Activated T-cell treated with anti-CD3 and anti-CD28 coated beads, Interleukin-2, amount 50 U/mL, for 48 hours (primary cell): ENCODE results near the gene PHKA1.
"Not testable (repeated sequence)": the region's sequence is repeated elsewhere in the genome, so short reads cannot be mapped to it uniquely, and the experiment has no call there.

Experiments
- DNase-seq, 2 experiments: peaks; one replicate each; pipeline ENCODE4 v3.0.0-alpha.2; 2020

The PHKA1 gene

DNA sequence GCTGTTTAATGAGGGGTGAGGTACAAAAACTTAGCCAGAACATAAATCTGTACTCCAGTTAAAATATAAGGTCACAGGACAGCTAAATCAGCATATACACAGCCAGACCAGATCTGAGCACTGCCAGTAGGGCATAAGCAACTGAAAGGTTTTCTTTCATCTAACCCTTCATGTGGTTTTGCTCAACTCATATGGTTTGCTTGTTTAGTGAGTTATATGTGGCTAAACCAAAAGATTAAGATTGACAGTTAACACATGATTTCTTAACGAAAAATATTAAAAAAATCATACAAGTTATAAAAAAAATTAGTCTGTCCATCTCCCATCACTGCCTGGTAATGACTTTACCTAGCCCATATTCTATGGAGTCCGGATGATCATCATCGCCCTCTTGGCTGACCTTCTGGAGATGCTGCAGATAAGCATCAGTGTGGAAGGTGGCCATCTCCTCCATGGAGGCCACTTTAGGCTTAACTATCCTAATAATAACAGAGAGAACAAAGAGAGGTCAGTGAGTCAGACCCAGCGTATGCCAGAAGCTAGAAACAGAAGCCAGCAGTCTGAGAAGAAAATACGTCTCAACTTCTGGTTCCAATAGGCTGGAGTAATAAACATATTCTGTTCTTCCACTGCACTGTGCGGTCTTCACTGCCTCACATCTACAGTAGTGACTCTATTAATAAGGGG, 145.6 kb downstream of the PHKA1 start:
- no peak for DNase-seq

- no peak for DNase-seq
Observed at GRCh38 chrX:72566448-72566847, 147.7 kb downstream of the PHKA1 start.

GRCh38 chrX:72559655-72560054, 154.5 kb downstream of the PHKA1 start:
- DNase-seq: not testable (repeated sequence)

DNA sequence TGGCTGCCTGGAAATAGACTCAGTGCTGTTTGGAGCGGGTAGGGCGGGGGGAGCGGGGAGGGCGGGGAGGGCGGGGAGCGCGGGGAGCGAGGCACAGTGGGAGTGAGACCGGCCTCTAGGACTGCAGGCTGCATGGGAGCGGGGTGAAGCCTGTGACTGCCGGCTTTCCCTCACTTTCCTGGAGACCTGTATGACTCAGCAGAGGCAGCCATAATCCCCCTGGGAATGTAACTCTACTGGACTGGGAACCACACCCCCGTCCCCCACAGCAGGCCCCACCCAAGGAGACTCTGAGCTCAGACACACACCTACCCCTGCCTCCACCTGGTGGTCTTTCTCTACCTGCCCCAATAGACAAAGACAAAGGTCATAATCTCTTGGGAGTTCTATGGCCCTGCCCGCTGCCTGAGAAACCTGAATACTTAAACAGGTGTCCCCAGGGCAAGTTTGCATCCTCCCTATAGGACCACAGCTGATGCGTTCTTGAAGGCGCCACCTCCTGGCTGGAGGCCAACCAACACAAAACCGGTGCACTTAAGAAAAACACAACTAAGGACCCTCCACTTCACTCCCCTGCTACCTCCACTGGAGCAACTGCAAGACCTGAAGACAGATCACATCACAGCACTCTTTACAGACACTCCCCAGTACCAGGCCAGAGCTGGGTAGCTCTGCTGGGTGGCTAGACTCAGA, 159.5 kb downstream of the PHKA1 start:
- DNase-seq: peak; percentile 27 to 29

DNA sequence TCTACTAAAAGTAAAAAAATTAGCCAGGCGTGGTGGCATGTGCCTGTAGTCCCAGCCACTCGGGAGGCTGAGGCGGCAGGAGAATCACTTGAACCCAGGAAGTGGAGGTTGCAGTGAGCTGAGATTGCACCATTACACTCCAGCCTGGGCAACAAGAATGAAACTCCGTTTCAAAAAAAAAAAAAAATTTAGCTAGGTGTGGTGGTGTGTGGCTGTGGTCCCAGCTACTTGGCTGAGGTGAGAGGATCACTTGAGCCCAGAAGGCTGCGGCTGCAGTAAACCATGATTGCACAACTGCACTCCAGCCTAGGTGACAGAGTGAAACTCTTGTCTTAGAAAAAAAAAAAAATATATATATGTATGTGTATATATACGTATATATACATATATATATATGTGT, 161.7 kb downstream of the PHKA1 start:
- DNase-seq: not testable (repeated sequence)

DNA sequence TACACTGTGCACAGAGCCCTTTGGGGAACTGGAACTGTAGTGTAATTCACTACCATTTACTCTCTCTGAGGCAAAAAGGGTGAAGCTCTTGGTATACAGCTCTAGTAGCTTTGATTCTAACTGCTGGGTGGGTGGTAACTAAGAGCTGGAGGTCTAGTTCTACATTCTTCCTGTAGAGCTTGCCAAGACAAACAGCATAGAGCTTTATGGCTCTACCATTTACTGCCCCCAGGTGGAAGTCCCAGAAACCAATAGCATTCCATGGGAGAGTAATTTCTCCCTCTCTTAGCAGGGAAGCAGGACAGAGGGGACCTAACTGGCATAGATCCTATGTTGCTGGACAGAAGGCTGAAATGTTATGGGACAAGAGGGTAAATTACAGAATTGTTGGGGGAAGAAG, 168.1 kb downstream of the PHKA1 start:
- DNase-seq: no peak

- no peak for DNase-seq
Observed at GRCh38 chrX:72540318-72540717, 173.8 kb downstream of the PHKA1 start.

DNA sequence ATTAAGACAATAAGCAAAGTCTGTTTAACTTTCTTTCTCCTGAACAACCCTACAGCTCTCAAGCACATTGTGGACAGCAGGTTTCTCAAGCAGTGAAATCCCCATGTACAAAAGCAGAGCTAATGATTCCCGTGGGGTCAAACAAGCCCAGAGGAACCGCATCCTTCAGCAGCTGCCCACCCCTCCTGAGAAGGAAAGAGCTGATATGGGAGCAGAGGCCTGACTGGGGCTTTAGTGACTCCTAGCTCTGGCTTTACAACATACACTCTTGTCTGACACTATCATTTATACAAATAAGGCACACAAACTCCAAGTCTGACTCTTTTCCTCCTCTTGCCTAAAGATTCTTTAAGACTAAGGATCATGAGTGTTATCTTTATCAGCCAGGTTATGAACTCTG, 174.3 kb downstream of the PHKA1 start:
- DNase-seq: no peak

DNA sequence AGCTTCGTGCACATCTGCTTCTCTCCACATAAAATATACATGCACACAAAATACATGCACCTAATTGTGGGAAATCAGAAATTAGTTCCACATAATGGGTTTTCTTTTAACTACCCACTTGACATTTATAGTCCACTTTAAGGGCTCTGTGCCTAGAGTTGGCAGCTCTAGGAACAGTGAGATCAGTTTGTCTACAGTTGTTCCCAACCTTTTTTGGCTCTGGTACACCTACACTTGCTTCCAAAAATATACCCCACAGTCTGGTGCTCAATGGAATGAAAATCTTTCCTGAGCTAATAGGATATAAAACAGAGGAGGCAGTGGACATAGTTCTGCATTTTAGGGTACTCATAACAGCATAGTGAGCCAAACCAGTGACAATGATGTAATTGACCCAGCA, 177.6 kb downstream of the PHKA1 start:
- DNase-seq: no peak

- DNase-seq: no peak
Observed at GRCh38 chrX:72532366-72532765, 181.7 kb downstream of the PHKA1 start.
